HG03175 (cell line): ENCODE measurements around the gene SCAMP3.
A peak's percentile ranks its signal among the peaks of the same experiment; 100 is the strongest.
"Not testable (repeated sequence)": the region's sequence is repeated elsewhere in the genome, so short reads cannot be mapped to it uniquely, and the experiment has no call there.

Source experiments
- ATAC-seq: cut with Tn5 transposase; IDR thresholded peaks from one replicate; pipeline ENCODE4 v1.9.1; 2021; ENCODE audit warnings: mild to moderate bottlenecking, moderate library complexity; ENCODE audit not compliant: unreplicated experiment

SCAMP3 gene

GRCh38 chr1:155255243-155256007 lies 6.7 kb downstream of the SCAMP3 start, which contains the start of gene ENTREP3:
ENTREP3 (minus strand) TSS chr1:155255483; CDS start chr1:155254877, 606 bp downstream.
- ATAC-seq = peak; percentile 55

DNA sequence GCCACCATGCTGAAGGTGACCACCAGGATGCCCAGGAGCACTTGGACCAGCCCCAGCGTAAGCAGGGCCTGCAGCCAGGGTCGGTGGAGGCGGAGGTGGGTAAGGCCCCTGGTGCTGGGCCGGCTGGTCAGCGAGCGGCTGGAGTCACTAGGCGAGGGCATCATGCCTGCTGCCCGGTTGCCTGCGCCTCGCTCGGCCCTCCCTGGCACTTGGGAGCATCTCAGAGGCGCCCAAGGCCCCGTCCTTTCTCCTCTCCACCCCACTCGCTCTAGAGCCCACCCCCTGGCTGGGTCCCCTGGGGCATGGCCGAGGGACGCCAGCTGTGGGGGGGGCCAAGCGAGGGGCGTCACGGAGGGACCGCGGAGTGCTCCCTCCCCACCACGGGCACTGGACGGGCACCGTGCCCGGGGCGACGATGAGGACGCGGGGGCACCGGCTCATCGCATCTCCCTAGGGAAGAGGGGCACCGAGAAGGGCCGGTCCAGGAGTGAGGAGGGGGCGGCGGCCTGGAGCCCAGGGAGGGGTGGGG lies 7.4 kb downstream of the SCAMP3 start:
- ATAC-seq = no peak

GRCh38 chr1:155254228-155254713 lies 7.9 kb downstream of the SCAMP3 start:
- no peak for ATAC-seq

DNA sequence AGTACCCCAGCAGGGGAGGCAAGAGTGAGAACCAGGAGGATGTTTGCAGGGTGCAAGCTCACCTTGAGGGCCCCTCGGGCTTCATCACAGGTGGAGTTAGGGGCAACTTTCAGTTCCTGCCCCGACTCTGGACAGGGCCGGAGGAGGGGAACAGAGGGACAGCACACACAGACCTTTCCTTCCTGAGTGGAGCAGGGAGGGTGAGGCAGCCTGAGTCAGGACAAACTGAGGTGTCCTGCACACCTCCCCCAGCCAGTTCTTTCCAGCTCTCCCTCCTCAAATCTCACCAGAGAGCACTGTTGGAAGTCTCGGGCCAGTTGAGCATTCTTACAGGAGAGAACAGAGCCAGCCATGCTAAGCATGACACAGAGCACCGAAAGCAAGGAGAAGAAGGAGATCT lies 8.4 kb downstream of the SCAMP3 start:
- no peak for ATAC-seq

GRCh38 chr1:155253208-155253607 lies 9.0 kb downstream of the SCAMP3 start:
- ATAC-seq = no peak

DNA sequence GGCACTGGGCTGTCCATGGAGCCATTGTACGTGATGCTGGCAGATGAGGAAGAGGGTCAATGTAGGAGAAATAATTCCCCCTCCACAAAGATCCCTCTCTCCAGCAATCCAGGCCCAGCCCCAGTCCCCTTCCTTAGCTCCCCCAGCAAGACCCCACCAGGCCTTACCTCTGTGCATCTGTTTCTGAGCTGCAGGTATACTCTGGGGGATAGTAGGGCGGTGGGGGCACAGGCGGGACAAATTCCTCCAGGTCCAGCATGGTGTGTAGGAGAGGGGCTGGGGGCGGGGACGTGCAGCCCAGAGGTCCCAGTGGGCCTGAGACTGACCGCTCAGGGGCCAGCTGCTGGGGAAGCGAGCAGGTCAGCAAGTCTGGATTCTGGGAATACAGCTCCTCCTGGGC lies 10.6 kb downstream of the SCAMP3 start:
- no peak for ATAC-seq

- peak; percentile 93 for ATAC-seq
These were observed 11.3 kb downstream of the SCAMP3 start for GRCh38 chr1:155250633-155251449.

GRCh38 chr1:155250246-155250632 lies 11.9 kb downstream of the SCAMP3 start:
- ATAC-seq = peak; percentile 13

DNA sequence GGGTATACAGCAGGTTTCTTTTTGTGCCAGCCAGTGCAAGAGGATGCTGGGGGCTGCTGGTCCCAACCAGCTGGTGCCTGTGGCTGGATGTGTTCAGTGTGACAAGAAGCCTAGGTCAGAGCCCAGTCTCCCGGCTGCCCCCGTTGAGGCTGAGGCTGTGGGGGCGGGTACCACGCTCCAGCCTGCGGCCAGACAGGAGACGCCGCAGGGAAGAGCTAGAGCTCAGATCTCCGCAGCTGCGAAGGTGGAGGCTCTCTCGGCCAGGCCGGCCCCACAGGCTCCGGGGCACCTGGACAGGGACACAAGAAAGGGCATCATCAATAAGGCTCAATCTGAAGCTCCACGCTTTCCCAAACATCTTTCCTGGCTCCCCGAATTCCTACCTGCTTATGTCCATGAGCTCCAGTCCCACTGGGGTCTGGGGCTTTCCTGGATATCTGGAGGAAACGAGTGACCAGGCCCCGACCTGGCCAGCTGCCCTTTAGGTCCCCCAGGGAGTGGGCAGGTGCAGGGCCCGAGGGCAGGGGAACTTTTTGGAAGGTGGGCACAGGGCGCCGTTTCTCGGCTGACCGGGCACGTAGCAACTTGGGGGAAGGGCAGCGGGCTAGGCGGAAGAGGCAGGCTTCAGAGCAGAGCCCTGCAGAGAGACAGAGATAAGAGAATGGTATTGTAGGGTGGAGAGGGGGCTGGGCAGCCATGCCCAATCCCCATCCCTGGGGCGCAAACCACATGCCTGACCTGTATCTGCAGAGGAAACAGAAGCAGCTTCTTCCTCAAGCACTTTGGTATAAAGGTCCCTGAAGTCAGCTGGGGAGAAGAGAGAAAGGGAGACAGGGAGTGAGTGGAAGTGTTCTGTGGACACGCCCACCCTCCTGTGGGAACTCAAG lies 14.2 kb downstream of the SCAMP3 start:
- ATAC-seq = no peak

DNA sequence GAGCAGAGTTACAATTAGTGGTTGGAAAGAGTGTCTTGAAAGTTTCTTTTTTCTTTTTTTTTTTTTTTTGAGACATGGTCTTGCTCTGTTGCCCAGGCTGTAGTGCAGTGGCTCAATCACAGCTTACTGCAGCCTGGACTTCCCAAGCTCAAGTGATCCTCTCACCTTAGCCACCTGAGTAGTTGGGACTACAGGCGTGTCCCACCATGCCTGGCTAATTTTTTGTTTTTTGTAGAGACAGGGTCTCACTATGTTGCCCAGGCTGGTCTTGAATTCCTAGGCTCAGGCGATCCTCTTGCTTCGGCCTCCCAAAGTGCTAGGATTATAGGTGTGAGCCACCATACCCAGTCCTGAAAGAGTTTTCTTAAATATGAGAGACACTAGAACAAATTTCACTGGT lies 15.4 kb downstream of the SCAMP3 start:
- not testable (repeated sequence) for ATAC-seq

DNA sequence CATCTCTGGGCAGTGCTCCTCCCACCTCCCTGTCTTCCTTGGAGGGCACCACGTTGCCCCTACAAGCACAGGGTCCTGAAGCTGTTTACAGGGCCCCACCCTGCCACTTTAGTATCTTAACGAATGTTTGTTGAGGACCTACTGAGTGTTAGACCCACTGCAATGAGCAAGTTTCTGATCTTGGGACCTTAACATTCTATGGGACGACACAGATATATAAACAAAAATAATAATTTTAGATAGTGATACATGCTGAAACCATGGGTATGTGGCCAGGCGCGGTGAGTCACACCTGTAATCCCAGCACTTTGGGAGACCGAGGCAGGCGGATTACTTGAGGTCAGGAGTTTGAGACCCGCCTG lies 17.0 kb downstream of the SCAMP3 start:
- ATAC-seq = no peak

GRCh38 chr1:155244368-155245162 lies 17.6 kb downstream of the SCAMP3 start:
- peak; percentile 94 for ATAC-seq

DNA sequence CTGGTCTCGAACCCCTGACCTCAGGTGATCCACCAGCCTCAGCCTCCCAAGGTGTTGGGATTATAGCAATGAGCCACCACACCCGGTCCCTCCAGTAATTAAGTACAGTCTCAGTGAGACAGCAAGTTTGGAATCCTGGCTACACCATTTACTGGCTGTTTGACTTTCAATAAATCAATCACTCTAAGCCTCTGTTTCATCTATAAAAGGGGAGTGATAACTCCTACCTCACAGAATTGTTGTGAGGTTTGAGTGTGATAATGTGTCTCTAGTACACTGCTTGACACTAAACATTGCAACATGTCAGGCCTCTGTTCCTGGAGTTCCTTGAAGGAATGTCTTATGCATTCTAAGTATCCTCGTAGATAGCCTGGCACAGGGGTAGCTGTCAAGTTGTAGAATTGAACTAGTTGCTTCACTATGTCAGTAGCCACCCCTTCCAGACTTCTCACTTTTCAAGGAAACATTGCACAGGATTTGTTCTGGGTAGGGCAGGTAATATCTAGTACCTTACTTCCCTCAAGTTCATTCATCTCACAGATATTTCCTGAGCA lies 19.3 kb downstream of the SCAMP3 start:
- ATAC-seq = no peak

GRCh38 chr1:155241841-155242264 lies 20.3 kb downstream of the SCAMP3 start:
- ATAC-seq = no peak

DNA sequence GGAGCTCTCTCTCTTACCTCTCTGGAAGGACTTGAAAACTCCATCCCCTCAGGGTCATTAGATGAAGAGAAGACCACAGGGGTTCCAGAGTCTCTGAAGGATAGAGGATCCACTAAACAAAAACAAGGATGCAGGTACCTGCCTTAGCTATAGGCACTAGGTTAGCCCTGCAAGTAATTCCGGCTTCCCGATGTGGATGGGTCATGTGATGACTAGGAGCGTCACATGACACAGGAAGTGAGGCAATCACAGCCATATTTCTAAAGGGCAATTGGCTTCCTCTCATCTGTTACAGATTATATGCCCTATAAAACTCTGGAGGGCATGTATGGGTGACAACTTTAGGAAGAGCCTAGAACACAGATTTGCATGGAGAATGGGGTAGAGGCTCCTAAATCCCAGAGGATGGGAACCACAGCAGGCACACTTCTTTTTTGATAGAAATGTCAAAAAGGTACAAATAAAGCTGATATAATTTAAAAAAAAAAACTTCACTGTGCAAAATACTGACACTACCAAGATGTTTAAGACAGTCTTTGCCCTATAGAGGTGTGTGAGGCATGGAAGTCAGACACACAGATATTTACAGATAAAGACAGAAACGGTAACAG lies 21.0 kb downstream of the SCAMP3 start:
- ATAC-seq = no peak

DNA sequence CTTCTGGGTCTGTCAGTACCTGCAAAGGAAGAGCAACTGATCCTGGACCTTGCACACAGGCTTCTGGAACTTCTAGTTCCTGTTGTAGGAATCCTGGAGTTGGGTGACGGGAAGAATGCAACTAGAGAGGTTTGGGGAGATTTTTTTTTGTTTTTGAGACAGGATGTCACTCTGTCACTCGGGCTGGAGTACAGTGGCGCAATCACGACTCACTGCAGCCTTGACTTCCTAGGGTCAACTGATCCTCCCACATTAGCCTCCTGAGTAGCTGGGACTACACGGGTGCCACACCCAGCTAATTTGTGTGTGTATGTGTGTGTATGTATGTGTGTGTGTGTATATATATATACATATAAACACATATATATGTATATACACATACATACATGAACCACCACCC lies 25.7 kb downstream of the SCAMP3 start:
- no peak for ATAC-seq

DNA sequence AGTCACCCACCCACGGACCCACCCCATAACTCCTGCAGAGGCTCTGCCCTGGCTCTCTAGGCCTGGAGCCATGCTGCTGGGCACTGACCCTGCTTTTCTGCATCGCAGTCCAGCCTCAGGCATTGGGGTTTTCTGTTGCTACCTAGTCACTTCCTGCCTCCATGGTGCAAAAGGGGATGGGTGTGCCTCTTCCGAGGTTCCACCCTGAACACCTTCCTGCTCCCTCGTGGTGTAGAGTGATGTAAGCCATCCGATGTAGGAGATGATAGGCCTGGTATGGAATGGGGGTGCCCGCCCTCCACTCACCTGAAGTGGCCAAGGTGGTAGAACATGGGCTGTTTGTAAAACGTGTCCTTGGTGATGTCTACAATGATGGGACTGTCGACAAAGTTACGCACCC lies 26.8 kb downstream of the SCAMP3 start:
- not testable (repeated sequence) for ATAC-seq

GRCh38 chr1:155233502-155233901 lies 28.7 kb downstream of the SCAMP3 start:
- not testable (repeated sequence) for ATAC-seq
